ENCODE results near the gene FOXK1.

The FOXK1 gene

DNA sequence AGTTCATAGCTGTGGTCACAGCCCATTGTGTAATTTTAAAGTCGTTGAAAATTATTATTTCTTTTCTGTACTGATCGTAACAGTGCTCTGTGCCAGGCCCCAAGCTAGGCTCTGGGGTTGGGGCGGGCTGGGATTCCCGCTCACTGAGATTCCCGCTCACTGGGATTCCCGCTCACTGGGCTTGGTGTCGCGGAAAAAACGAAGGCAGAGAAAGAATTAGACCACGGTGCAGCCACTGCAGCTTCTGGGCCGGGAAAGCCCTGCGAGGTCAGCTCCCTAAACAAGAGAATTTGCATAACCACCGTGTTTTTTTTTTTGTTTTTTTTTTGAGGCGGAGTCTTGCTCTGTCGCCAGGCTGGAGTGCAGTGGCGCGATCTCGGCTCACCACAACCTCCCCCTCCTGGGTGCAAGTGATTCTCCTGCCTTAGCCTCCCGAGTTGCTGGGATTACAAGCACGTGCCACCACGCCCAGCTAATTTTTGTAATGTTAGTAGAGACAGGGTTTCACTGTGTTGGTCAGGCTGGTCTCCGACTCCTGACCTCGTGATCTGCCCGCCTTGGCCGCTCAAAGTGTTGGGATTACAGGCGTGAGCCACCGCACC is 31.2 kb downstream of the FOXK1 start:
- Mint-ChIP-seq H3K36me3 (ENCODE audit: low read depth) (peaks cover 44% of the 10 kb centered on the region), H3K27me3 (no peaks in the 10 kb centered on the region), H3K4me3 (peak overlapping the region; percentile 41), H3K27ac (peak overlapping the region; percentile 72), H3K9me3 (no peaks in the 10 kb centered on the region), H3K4me1 (ENCODE audit: low read depth) (peaks cover 84% of the 10 kb centered on the region)
- intact Hi-C loops (cut with micrococcal nuclease) = loop anchor here (5.0 kb wide), 1 partner anchor 34 kb away; no protein-coding TSS in a partner anchor

DNA sequence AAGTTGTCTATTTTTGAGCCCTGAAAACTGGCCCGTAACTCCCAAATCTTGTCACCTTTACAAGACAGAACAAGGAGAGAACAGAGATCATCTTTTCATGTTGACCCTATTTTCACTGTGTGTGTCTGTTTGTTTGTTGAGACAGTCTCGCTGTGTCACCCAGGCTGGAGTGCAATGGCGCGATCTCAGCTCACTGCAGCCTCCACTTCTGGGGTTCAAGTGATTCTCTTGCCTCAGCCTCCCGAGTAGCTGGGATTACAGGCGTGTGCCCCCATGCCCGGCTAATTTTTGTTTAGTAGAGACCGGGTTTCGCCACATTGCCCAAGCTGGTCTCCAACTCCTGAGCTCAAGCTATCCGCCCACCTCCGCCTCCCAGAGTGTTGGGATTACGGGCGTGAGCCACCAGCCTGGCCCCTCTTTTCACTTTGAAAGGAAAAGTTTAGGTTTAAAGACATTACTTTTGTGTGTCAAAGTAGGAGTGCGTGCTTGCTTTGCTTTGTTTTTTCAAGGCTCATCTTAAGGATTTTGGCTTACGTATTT is 32.1 kb downstream of the FOXK1 start:
- peaks cover 75% of the 10 kb centered on the region for H3K4me1 Mint-ChIP-seq (ENCODE audit: low read depth)
- H3K27ac Mint-ChIP-seq = peak overlapping the region; percentile 72
- H3K36me3 Mint-ChIP-seq (ENCODE audit: low read depth) = peaks cover 51% of the 10 kb centered on the region
- H3K27me3 Mint-ChIP-seq = no peaks in the 10 kb centered on the region
- H3K9me3 Mint-ChIP-seq = no peaks in the 10 kb centered on the region
- peak overlapping the region; percentile 5 for H3K4me3 Mint-ChIP-seq
- intact Hi-C loops (cut with micrococcal nuclease) = loop anchor here (5.0 kb wide), 1 partner anchor 33 kb away; no protein-coding TSS in a partner anchor

DNA sequence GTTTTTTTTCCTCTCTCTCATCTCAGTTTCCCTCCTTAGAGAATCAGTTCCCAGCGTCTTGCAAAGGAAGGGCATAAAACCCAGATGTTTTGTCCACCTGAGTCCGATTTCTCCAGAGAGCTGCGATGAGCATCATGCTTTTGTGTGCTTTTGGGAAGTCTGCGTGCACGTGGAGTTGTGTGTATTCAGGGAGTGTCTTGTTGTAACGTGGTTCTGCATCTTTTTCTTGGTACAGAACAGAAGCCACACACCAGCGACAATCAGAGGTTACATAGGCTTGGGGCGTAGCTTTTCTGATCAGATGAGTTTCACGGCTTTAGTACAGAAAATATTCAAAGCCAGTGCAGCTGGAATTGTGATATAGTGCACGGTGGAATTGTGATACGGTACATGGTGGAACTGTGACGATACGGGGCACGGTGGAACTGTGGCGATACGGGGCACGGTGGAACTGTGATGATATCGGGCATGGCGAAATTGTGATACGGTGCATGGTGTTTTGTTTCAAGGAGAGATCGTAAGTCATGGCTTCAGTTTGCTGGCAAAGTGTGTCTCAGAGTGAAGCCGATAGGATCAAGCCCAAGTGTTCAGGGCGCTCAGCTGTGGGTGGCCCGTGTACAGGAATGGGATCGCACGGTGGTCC is 32.8 kb downstream of the FOXK1 start:
- Mint-ChIP-seq H3K4me3 (peak overlapping the region; percentile 59), H3K27ac (peak overlapping the region; percentile 83), H3K36me3 (ENCODE audit: low read depth) (peaks cover 52% of the 10 kb centered on the region), H3K27me3 (no peaks in the 10 kb centered on the region), H3K4me1 (ENCODE audit: low read depth) (peaks cover 75% of the 10 kb centered on the region), H3K9me3 (no peaks in the 10 kb centered on the region)
- intact Hi-C loops (cut with micrococcal nuclease) = loop anchor here (1.0 to 5.0 kb wide), 2 partner anchors 11 to 32 kb away; no protein-coding TSS in a partner anchor

DNA sequence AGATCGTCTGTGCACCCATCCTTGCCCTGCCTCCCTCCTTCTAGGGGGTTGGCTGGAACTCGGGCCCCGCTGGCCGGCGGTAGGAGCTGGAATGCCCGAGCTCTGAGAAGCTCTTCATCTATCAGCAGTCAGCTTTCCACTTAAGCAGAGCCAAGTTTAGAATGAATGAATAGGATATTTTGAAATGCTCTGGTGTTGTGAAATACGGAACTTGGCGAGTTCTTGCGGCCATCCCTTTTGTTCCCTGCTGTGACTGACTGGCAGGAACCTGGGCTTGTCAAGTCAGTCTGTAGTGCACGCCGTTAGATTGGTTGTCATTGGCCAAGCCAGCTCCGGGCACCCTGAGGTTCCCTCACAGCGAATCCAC is 33.3 kb downstream of the FOXK1 start:
- no peaks in the 10 kb centered on the region for H3K27me3 Mint-ChIP-seq
- peaks cover 79% of the 10 kb centered on the region for H3K4me1 Mint-ChIP-seq (ENCODE audit: low read depth)
- peak overlapping the region; percentile 59 for H3K4me3 Mint-ChIP-seq
- no peaks in the 10 kb centered on the region for H3K9me3 Mint-ChIP-seq
- peak overlapping the region; percentile 83 for H3K27ac Mint-ChIP-seq
- intact Hi-C loops (cut with micrococcal nuclease) = loop anchor here (1.0 kb wide), 1 partner anchor 11 kb away; no protein-coding TSS in a partner anchor
- peaks cover 57% of the 10 kb centered on the region for H3K36me3 Mint-ChIP-seq (ENCODE audit: low read depth)

DNA sequence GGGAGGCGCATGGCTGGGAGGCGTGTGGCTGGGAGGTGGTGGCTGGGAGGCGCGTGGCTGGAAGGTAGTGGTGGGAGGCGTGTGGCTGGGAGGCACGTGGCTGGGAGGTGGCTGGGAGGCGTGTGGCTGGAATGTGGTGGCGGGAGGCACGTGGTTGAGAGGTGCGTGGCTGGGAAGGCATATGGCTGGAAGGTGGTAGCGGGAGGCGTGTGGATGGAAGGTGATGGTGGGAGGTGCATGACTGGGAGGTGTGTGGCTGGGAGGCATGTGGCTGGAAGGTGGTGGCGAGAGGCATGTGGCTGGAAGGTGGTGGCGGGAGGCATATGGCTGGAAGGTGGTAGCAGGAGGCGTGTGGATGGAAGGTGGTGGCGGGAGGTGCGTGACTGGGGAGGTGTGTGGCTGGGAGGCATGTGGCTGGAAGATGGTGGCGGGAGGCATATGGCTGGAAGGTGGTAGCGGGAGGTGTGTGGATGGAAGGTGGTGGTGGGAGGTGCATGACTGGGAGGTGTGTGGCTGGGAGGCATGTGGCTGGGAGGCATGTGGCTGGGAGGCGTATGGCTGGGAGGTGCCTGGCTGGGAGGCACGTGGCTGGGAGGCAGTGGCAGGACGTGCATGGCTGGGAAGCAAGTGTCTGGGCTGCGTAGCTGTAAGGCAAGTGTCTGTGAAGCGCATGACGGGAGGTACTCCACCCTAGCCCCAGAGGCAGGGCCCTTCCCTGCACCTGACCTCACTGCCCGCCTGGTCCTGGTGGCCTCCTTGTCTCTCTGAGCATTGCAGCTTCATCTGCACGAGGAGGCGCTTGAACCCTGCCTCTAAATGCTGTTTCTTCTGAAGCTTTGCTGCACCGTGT is 35.1 kb downstream of the FOXK1 start:
- Mint-ChIP-seq H3K4me1 (ENCODE audit: low read depth) (peaks cover 70% of the 10 kb centered on the region), H3K27me3 (no peaks in the 10 kb centered on the region)
- intact Hi-C loops (cut with micrococcal nuclease) = no loop called here

DNA sequence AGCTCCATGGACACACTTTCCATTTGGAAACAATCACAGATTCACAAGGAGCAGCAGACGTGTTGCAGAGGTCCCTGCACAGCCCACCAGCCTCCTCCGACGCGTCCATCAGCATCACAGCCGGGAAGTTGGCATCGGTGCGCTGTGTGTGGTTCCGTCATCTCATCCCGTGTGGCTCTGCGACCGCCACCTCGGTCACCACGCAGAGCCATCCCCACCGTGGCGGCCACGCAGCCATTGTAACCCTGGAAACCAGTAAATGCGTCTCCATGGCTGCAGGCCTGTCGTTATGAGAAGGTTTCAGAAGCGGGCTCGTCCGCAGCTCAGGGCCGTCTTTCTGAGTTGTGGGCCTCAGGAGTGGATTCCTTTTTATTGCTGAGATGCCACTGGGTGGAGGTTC is 36.0 kb downstream of the FOXK1 start:
- H3K4me3 Mint-ChIP-seq = no peak overlapping the region
- H3K36me3 Mint-ChIP-seq (ENCODE audit: low read depth) = peaks cover 58% of the 10 kb centered on the region
- peaks cover 70% of the 10 kb centered on the region for H3K4me1 Mint-ChIP-seq (ENCODE audit: low read depth)
- H3K27me3 Mint-ChIP-seq = no peaks in the 10 kb centered on the region
- intact Hi-C loops (cut with micrococcal nuclease) = no loop called here
- no peak overlapping the region for H3K27ac Mint-ChIP-seq
- H3K9me3 Mint-ChIP-seq = no peaks in the 10 kb centered on the region

More for the DNA sequence above, 35.1 kb downstream of the FOXK1 start:
- no peak overlapping the region for H3K4me3 Mint-ChIP-seq
- no peaks in the 10 kb centered on the region for H3K9me3 Mint-ChIP-seq
- peak overlapping the region; percentile 83 for H3K27ac Mint-ChIP-seq
- H3K36me3 Mint-ChIP-seq (ENCODE audit: low read depth) = peaks cover 49% of the 10 kb centered on the region

DNA sequence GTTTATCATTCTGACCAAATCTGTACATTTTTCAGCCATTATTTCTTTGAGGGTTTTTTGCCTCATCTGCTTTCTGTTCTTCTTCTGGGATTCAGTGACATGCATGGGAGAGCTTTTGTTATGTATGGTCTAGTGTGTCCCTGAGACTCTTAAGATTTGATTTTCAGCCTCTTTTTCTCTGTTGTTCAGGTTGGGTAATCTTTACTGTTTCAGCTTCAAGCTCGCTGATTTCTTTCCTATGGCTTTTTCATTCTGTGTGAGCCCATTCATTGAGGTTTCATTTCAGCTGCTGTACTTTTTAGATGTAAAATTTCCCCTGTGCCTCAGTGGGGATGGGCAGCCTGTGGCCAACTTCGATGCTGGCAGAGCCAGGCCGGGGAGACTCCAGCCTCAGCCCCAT is 38.1 kb downstream of the FOXK1 start:
- Mint-ChIP-seq H3K9me3 (no peaks in the 10 kb centered on the region), H3K27me3 (no peaks in the 10 kb centered on the region), H3K4me3 (no peak overlapping the region), H3K36me3 (ENCODE audit: low read depth) (peaks cover 70% of the 10 kb centered on the region), H3K4me1 (ENCODE audit: low read depth) (peaks cover 70% of the 10 kb centered on the region), H3K27ac (no peak overlapping the region)
- intact Hi-C loops (cut with micrococcal nuclease) = no loop called here

DNA sequence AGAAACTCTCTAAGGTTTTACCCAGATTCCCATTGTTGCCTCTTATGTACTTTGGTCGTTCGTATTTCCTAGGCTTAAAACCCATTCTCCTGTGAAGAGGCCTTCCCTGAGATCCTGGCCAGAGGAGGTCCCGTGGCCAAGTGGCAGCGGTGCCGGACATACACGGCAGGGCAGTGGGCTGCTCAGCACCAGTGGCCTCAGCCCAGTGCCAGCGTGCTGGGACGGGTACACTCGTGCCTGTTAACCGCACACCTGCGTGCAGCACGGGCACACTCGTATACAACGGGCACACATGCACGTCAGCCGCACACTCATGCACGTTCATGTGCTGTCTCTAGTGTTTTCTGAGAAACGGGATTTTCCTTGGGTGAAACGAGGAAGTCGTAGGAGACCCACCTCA is 40.2 kb downstream of the FOXK1 start:
- H3K4me1 Mint-ChIP-seq (ENCODE audit: low read depth) = peaks cover 65% of the 10 kb centered on the region
- H3K36me3 Mint-ChIP-seq (ENCODE audit: low read depth) = peaks cover 57% of the 10 kb centered on the region
- intact Hi-C loops (cut with micrococcal nuclease) = no loop called here

DNA sequence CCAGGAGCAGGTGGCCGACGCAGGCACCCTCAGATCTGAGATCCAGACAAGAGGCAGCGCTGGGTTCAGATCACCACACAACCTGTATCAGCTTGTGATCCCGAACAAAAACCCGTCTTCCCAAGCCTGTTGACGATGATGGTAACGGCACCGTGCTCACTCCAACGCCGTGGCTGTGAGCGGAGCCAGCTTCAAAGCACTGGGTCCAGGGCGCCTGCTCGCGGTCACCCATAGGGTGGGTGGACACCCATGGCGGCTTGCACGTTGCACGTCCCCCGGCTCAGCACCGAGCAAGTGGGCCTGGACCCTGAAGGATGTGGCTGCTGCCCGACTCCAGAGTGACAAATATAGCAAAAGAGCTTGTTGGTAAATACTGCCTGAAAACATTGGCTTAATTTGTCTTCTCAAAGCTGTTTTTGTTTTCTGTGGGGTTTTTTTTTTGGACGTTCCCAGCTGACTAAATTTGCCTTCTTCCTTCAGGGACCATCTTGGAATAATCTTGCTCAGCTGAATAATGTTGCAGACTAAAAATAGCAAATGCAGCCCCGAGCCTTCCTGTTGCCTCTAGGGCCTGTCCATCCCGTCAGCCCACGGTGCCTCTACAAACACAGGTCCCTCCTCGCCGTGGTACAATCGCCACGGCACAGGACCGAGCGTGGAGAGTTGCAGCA is 41.0 kb downstream of the FOXK1 start:
- Mint-ChIP-seq H3K27ac (no peak overlapping the region), H3K9me3 (no peaks in the 10 kb centered on the region), H3K4me1 (ENCODE audit: low read depth) (peaks cover 69% of the 10 kb centered on the region), H3K4me3 (no peak overlapping the region), H3K36me3 (ENCODE audit: low read depth) (peaks cover 60% of the 10 kb centered on the region), H3K27me3 (no peaks in the 10 kb centered on the region)
- intact Hi-C loops (cut with micrococcal nuclease) = no loop called here

More for the DNA sequence above, 40.2 kb downstream of the FOXK1 start:
- Mint-ChIP-seq H3K9me3 (no peaks in the 10 kb centered on the region), H3K4me3 (no peak overlapping the region), H3K27ac (no peak overlapping the region), H3K27me3 (no peaks in the 10 kb centered on the region)

DNA sequence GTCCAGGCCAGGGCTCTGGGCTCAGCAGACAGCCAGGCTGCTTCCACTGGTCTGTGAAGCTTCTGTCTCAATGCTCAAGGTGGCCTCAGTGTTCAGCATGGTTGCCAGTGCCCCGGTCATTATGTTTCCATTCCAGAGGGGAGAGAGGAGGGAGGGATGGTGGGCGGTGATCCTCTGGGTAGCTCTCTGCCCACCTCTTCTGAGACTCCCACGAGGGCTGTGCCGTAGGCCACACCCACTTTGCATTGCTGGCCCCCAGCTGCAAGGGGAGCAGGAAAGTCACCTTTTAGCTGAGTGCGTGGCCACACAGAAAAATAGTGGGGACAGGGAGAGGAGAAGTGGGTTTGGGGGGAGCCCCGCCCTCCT is 42.5 kb downstream of the FOXK1 start:
- intact Hi-C loops (cut with micrococcal nuclease) = loop anchor here (5.0 kb wide), 1 partner anchor 42 kb away; the partner anchor contains the start of gene FOXK1
- H3K27me3 Mint-ChIP-seq = no peaks in the 10 kb centered on the region
- H3K27ac Mint-ChIP-seq = peak overlapping the region; percentile 94
- peaks cover 58% of the 10 kb centered on the region for H3K36me3 Mint-ChIP-seq (ENCODE audit: low read depth)
- no peaks in the 10 kb centered on the region for H3K9me3 Mint-ChIP-seq
- peaks cover 79% of the 10 kb centered on the region for H3K4me1 Mint-ChIP-seq (ENCODE audit: low read depth)
- H3K4me3 Mint-ChIP-seq = peak overlapping the region; percentile 79

DNA sequence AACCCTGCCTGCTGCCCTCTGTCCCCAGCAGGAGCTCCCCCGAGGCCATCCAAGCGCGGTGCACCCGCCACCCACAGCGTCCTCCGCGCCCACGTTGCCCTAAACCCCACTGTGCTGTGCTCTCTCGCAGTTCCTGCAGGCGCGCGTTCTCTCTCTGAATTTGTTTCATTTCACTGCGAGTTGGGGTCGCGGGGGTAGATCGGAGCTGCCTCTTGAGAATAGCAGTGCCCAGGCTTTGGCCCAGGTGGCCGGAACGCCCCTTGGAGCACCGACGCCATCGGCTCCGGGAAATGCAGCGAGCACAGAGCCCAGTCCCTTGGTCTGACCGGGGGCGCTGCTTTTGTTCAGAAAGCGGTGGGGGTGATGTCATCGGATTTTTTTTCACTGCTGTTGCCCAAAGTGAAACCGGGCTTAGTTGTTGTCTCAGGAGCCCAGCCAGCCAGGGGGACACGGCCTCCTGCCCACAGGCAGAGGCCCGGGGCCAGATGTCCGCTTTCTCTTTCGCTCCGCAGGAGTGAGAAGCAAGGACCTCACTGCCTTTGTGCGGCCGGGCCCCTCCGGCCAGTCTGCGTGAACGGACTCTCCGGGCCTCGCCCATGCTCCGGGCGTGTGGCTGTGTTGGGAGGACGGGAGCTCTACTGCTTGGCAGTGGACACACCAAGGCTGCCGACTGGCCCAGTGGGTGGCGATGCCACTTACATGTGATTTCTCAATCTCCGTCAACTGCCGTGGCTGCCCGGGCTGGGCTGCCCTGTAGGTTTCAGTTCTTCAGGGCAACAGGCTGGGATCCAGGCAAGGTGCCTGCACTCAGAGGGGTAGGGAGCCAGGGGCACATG is 43.1 kb downstream of the FOXK1 start:
- Mint-ChIP-seq H3K4me1 (ENCODE audit: low read depth) (peaks cover 74% of the 10 kb centered on the region), H3K36me3 (ENCODE audit: low read depth) (peaks cover 58% of the 10 kb centered on the region), H3K27ac (peak overlapping the region; percentile 94), H3K27me3 (no peaks in the 10 kb centered on the region), H3K9me3 (no peaks in the 10 kb centered on the region), H3K4me3 (peak overlapping the region; percentile 79)
- intact Hi-C loops (cut with micrococcal nuclease) = loop anchor here (5.0 kb wide), 1 partner anchor 43 kb away; the partner anchor contains the start of gene FOXK1

DNA sequence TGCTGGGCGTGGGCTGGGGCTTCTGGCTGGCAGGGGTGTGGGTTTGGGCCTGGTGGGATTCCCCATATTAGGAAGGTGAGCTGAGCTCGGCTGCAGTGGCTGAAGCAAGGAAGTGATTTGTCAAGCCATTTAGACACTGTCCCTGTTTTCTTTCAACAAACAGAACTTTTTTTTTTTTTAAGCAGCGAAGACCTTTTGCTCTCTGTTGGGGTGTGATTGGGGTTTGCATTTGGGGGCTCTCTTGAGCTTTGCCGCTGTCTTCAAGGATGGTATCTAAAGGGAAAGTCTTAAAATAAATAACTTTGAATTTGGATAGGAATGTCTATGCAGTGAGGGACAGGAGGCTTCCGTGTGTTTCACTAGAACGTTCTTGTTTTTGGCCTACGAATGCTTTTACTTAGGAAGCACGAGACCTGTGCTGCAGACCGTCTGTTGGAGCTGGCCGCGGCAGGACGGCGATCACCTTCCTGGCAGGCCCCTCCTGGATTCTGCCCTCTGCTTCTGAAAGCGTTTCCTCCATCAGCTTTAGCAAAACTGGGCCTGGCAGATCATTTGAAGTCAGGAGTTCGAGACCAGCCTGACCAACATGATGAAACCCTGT is 43.9 kb downstream of the FOXK1 start:
- Mint-ChIP-seq H3K27ac (peak overlapping the region; percentile 94), H3K27me3 (no peaks in the 10 kb centered on the region), H3K4me1 (ENCODE audit: low read depth) (peaks cover 70% of the 10 kb centered on the region), H3K36me3 (ENCODE audit: low read depth) (peaks cover 58% of the 10 kb centered on the region), H3K9me3 (no peaks in the 10 kb centered on the region), H3K4me3 (peak overlapping the region; percentile 79)
- intact Hi-C loops (cut with micrococcal nuclease) = loop anchor here (1.0 to 5.0 kb wide), 3 partner anchors 11 to 44 kb away; partner anchors contain the start of gene FOXK1
